ENCODE data around the gene C2CD4B.

DNA sequence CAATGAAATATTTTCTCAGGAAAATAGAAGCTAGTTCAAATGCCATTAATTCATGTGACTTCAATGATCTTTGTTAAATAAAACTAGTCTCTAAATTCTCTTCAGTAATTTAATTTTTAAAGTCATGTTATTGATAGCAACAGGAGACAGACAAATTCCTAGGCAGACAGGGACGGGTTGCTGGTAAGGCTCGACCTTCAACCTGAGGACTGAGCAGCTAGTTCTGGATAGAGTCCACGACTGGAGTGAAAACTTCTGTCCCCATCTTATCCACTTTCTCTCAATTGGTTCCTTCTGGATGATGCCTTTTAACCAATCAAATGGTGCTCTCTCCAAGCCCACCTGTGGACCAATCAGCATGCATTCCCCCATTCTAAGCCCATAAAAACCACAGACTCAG is 43.8 kb upstream of the C2CD4B start:
- TF ChIP-seq EZH2 (IDR thresholded peaks at IDR 0.05; ENCODE audit: insufficient read depth, poor library complexity, severe bottlenecking) (no peak), EZH2phosphoT487 (IDR thresholded peaks at IDR 0.05; ENCODE audit: insufficient read depth, low read depth) (no peak)

Measured in GM23248 (cell line).